ENCODE data around the gene CPS1.

Gene CPS1

GRCh38 chr2:210598219-210598618, 41.8 kb downstream of the CPS1 start:
- H3K9me3 ChIP-seq (ENCODE audit: insufficient read depth, low read depth, low read length), result no peaks in the 10 kb centered on the region
- TF ChIP-seq CTCF (conservative IDR thresholded peaks at IDR 0.05; ENCODE audit: low read length) (no peak), EZH2phosphoT487 (IDR thresholded peaks at IDR 0.05; ENCODE audit: borderline replicate concordance) (no peak)

GRCh38 chr2:210599476-210599875, 43.1 kb downstream of the CPS1 start:
- Histone ChIP-seq H3K27me3 (ENCODE audit: insufficient read depth, low read length, poor library complexity, severe bottlenecking) (no peaks in the 10 kb centered on the region), H4K20me1 (ENCODE audit: insufficient read depth, low read length, poor library complexity, severe bottlenecking) (no peaks in the 10 kb centered on the region), H3K36me3 (ENCODE audit: insufficient read depth, low read length) (no peaks in the 10 kb centered on the region), H3K9me2 (replicated peaks; ENCODE audit: low read depth, low read length) (no peaks in the 10 kb centered on the region), H3K9ac (ENCODE audit: low read depth, low read length, poor library complexity, severe bottlenecking) (no peak overlapping the region), H2AFZ (ENCODE audit: low read length) (no peak overlapping the region), H3K79me2 (ENCODE audit: insufficient read depth, low read length) (no peaks in the 10 kb centered on the region), H3K9me3 (ENCODE audit: insufficient read depth, low read depth, low read length) (no peaks in the 10 kb centered on the region), H3K4me2 (ENCODE audit: low read depth, low read length, poor library complexity, severe bottlenecking) (no peak overlapping the region), H3K4me1 (ENCODE audit: insufficient read depth, low read length, poor library complexity, severe bottlenecking) (no peaks in the 10 kb centered on the region), H3F3A (ENCODE audit: low read depth) (no peaks in the 10 kb centered on the region), H3K4me3 (ENCODE audit: low read length, poor library complexity, severe bottlenecking) (no peak overlapping the region)
- TF ChIP-seq CTCF (conservative IDR thresholded peaks at IDR 0.05; ENCODE audit: low read length), result no peak
- TF ChIP-seq EZH2phosphoT487 (IDR thresholded peaks at IDR 0.05; ENCODE audit: borderline replicate concordance), result no peak

More at GRCh38 chr2:210598219-210598618, 41.8 kb downstream of the CPS1 start:
- H3K4me3 ChIP-seq (ENCODE audit: low read length, poor library complexity, severe bottlenecking), result no peak overlapping the region
- no peaks in the 10 kb centered on the region for H3K27me3 ChIP-seq (ENCODE audit: insufficient read depth, low read length, poor library complexity, severe bottlenecking)
- H3K9me2 ChIP-seq (replicated peaks; ENCODE audit: low read depth, low read length), result no peaks in the 10 kb centered on the region
- no peaks in the 10 kb centered on the region for H3K4me1 ChIP-seq (ENCODE audit: insufficient read depth, low read length, poor library complexity, severe bottlenecking)
- no peaks in the 10 kb centered on the region for H3K79me2 ChIP-seq (ENCODE audit: insufficient read depth, low read length)
- H3F3A ChIP-seq (ENCODE audit: low read depth), result no peaks in the 10 kb centered on the region
- no peak overlapping the region for H3K4me2 ChIP-seq (ENCODE audit: low read depth, low read length, poor library complexity, severe bottlenecking)
- H3K9ac ChIP-seq (ENCODE audit: low read depth, low read length, poor library complexity, severe bottlenecking), result no peak overlapping the region
- no peaks in the 10 kb centered on the region for H4K20me1 ChIP-seq (ENCODE audit: insufficient read depth, low read length, poor library complexity, severe bottlenecking)
- H3K36me3 ChIP-seq (ENCODE audit: insufficient read depth, low read length), result no peaks in the 10 kb centered on the region
- no peak overlapping the region for H2AFZ ChIP-seq (ENCODE audit: low read length)

GRCh38 chr2:210604666-210605065, 48.3 kb downstream of the CPS1 start:
- no peaks in the 10 kb centered on the region for H3K9me3 ChIP-seq (ENCODE audit: insufficient read depth, low read depth, low read length)
- H4K20me1 ChIP-seq (ENCODE audit: insufficient read depth, low read length, poor library complexity, severe bottlenecking), result no peaks in the 10 kb centered on the region
- no peak for TF ChIP-seq EZH2phosphoT487 (IDR thresholded peaks at IDR 0.05; ENCODE audit: borderline replicate concordance)
- TF ChIP-seq CTCF (conservative IDR thresholded peaks at IDR 0.05; ENCODE audit: low read length), result no peak
- no peaks in the 10 kb centered on the region for H3K27me3 ChIP-seq (ENCODE audit: insufficient read depth, low read length, poor library complexity, severe bottlenecking)
- no peaks in the 10 kb centered on the region for H3K79me2 ChIP-seq (ENCODE audit: insufficient read depth, low read length)
- no peak overlapping the region for H3K9ac ChIP-seq (ENCODE audit: low read depth, low read length, poor library complexity, severe bottlenecking)
- no peak overlapping the region for H2AFZ ChIP-seq (ENCODE audit: low read length)
- H3K4me2 ChIP-seq (ENCODE audit: low read depth, low read length, poor library complexity, severe bottlenecking), result no peak overlapping the region
- no peaks in the 10 kb centered on the region for H3K9me2 ChIP-seq (replicated peaks; ENCODE audit: low read depth, low read length)
- no peaks in the 10 kb centered on the region for H3F3A ChIP-seq (ENCODE audit: low read depth)
- no peak overlapping the region for H3K4me3 ChIP-seq (ENCODE audit: low read length, poor library complexity, severe bottlenecking)
- no peaks in the 10 kb centered on the region for H3K36me3 ChIP-seq (ENCODE audit: insufficient read depth, low read length)
- H3K4me1 ChIP-seq (ENCODE audit: insufficient read depth, low read length, poor library complexity, severe bottlenecking), result no peaks in the 10 kb centered on the region
